Transverse colon (tissue), 4 donors: ENCODE data around the gene ZFTA. TPM values are rescaled to one million over a fixed set of nuclear protein-coding genes. Genes with fewer than 3 reads are reported as not detected.

Source experiments
- DNase-seq: peaks from one replicate; pipeline ENCODE4 v3.0.0-alpha.2; 2019
- H3K27ac ChIP-seq, 4 donors: fragments of 200-600 bp; sonication (generic); 2 replicates each; pipeline ENCODE4 v1.5.1; 2016 to 2018; ENCODE audit warnings: inconsistent platforms in 4 of 4
- H3K27me3 ChIP-seq: fragments of 200-600 bp; sonication (generic); 2 replicates; pipeline ENCODE4 v1.5.1; 2017; ENCODE audit warnings: inconsistent platforms
- H3K36me3 ChIP-seq, 4 donors: fragments of 200-600 bp; sonication (generic); 2 replicates each; pipeline ENCODE4 v1.5.1; 2017 to 2019; ENCODE audit warnings: inconsistent platforms in 4 of 4
- H3K4me1 ChIP-seq, 4 donors: fragments of 200-600 bp; sonication (generic); 2 replicates each; pipeline ENCODE4 v1.5.1; 2017 to 2020; ENCODE audit warnings: inconsistent platforms in 4 of 4
- H3K4me3 ChIP-seq, 4 donors: fragments of 200-600 bp; sonication (generic); 1 replicate in 1 of 4; 2 replicates in 3 of 4; pipeline versions ENCODE4 v1.5.1 to v1.6.1; 2017 to 2019; ENCODE audit warnings: inconsistent platforms in 4 of 4
- H3K9me3 ChIP-seq, 2 donors: fragments of 200-600 bp; sonication (generic); 2 replicates each; pipeline ENCODE4 v1.5.1; 2017 to 2019; ENCODE audit warnings: inconsistent platforms in 2 of 2
- EP300 ChIP-seq: sonication (generic); formaldehyde crosslinking; IDR thresholded peaks from one replicate; pipeline ENCODE4 v1.6.1; 2017; ENCODE audit warnings: antibody characterized with exemption, low read depth
- POLR2A ChIP-seq: fragments of 450-650 bp; IDR thresholded peaks from one replicate; pipeline ENCODE4 v1.6.1; 2016; ENCODE audit warnings: antibody characterized with exemption, mild to moderate bottlenecking, moderate library complexity
- POLR2AphosphoS5 ChIP-seq, 3 donors: sonication (generic); formaldehyde crosslinking; IDR thresholded peaks; one replicate each; pipeline ENCODE4 v1.6.1; 2016; ENCODE audit warnings: antibody characterized with exemption in 3 of 3
- WGBS, 2 donors: methylation state at CpG; one replicate each; pipeline ENCODE4 v1.1.5; 2018; ENCODE audit warnings: low coverage in 1 of 2; 5-methylcytosine and 5-hydroxymethylcytosine counted together
- in situ Hi-C, 4 donors: fragments of 200-750 bp; cut with MboI; loops; one replicate each; pipeline versions ENCODE4 v1.15.0 to v1.15.1; 2017; ENCODE audit warnings: low sequenced_read_pairs in 3 of 4, low pct_ligation_motif_present in 1 of 4, low pct_unique_long_range_greater_than_20kb in 1 of 4
- intact Hi-C: fragments of 100-400 bp; cut with DNase I; formaldehyde crosslinking; loops from one replicate; pipeline ENCODE4 v1.15.1; 2023; ENCODE audit warnings: low total_unique reads
- total RNA-seq, 4 donors: library from RNA; depleted of rRNA; stranded (reverse); fragments of >200 nt; gene quantifications; one replicate each; pipeline ENCODE4 v1.1.0, GENCODE V29; 2016
- TF ChIP-seq, protein P1 (sequence below), 5 experiments: fragments of 200-600 bp in 3 of 5; fragments of 450-650 bp in 2 of 5; sonication (generic) in 3 of 5; IDR thresholded peaks; 1 replicate in 2 of 5; 2 replicates in 3 of 5; pipeline ENCODE4 v1.5.1; 2016 to 2017; ENCODE audit warnings: antibody characterized with exemption in 5 of 5, inconsistent platforms in 3 of 5, mild to moderate bottlenecking in 2 of 5, moderate library complexity in 1 of 5

The ZFTA gene
- total RNA-seq, 4 donors from 2014 or later = 4.6 to 15.7 (median 11.0) TPM

GRCh38 chr11:63795066-63795465 is 26.5 kb upstream of the ZFTA start:
- WGBS, 2 donors = 79% methylated on average over 11 of the region's 11 CpGs; no CpG with 5 or more reads in 1 of the 2 donors
- H3K36me3 ChIP-seq = no peaks in the 10 kb centered on the region
- H3K4me1 ChIP-seq = no peaks in the 10 kb centered on the region
- no peak overlapping the region for H3K27ac ChIP-seq
- no peak for DNase-seq
- H3K9me3 ChIP-seq = peaks cover 11 to 15% of the 10 kb centered on the region in 2 donors
- no peak overlapping the region for H3K4me3 ChIP-seq
- in situ Hi-C loops = no loop called here
- no peak for TF ChIP-seq POLR2AphosphoS5 (IDR thresholded peaks at IDR 0.05)
- TF ChIP-seq POLR2A = no peak
- TF ChIP-seq, protein P1, sequence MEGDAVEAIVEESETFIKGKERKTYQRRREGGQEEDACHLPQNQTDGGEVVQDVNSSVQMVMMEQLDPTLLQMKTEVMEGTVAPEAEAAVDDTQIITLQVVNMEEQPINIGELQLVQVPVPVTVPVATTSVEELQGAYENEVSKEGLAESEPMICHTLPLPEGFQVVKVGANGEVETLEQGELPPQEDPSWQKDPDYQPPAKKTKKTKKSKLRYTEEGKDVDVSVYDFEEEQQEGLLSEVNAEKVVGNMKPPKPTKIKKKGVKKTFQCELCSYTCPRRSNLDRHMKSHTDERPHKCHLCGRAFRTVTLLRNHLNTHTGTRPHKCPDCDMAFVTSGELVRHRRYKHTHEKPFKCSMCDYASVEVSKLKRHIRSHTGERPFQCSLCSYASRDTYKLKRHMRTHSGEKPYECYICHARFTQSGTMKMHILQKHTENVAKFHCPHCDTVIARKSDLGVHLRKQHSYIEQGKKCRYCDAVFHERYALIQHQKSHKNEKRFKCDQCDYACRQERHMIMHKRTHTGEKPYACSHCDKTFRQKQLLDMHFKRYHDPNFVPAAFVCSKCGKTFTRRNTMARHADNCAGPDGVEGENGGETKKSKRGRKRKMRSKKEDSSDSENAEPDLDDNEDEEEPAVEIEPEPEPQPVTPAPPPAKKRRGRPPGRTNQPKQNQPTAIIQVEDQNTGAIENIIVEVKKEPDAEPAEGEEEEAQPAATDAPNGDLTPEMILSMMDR (IDR thresholded peaks at IDR 0.05) = no peak
- no peak for TF ChIP-seq EP300
- intact Hi-C loops = no loop called here
- no peaks in the 10 kb centered on the region for H3K27me3 ChIP-seq

DNA sequence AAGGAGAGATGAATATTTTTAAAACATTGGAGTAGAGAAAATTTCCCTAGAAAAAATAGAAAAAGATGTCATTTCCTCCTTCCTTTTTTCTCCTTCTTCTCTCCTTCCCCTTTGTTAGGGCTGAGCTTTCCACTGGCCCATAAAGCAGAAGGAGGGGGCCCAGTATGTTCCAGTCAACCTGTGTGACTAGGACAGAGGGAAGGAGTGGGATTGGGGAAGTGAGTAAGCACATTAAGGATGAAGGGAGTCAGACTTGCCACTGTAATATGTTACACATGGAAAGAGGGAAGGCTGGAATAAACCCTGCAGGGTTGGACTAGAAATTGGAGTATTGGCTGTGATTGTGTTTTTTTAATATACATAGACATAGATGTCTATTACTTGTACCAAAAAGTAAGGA is 24.6 kb upstream of the ZFTA start:
- H3K27ac ChIP-seq = no peak overlapping the region
- DNase-seq = no peak
- in situ Hi-C loops = no loop called here
- intact Hi-C loops = no loop called here
- TF ChIP-seq POLR2A = no peak
- TF ChIP-seq, protein P1 (IDR thresholded peaks at IDR 0.05) = no peak
- no peak for TF ChIP-seq POLR2AphosphoS5 (IDR thresholded peaks at IDR 0.05)
- TF ChIP-seq EP300 = no peak
- no peak overlapping the region for H3K4me3 ChIP-seq
- no peaks in the 10 kb centered on the region for H3K27me3 ChIP-seq
- H3K9me3 ChIP-seq = peaks cover 11 to 15% of the 10 kb centered on the region in 2 donors
- no peaks in the 10 kb centered on the region for H3K4me1 ChIP-seq
- H3K36me3 ChIP-seq = no peaks in the 10 kb centered on the region

DNA sequence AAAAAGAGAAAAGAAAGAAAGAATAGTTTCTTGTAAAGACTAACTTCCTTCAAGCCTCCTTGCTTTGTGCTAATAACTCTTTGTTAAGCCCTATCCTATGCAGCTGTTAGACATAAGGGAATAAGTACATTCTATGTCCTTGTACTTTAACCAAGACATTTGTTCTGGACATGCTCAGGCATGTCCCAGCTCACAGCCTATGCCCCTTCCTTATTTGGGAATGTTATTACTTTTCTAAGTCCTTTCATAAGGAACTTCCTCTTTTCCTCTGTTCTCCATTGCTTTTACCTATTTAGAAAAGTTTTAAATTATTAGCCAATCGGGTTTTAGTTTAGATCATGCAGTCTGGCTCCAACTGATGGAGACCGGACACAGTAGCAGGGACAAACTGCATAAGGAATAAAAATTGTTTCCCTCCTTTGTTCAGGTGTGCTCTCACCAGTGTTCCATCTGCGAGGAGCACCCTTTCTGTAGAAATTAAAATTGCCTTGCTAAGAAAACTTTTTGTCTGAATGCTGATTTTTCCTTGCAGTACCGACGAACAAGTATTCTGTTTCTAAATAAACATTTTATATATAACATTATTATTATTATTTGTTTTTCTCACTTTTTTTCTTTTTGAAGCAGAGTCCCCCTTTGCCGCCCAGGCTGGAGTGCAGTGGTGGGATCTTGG is 23.1 kb upstream of the ZFTA start:
- H3K27ac ChIP-seq = no peak overlapping the region
- DNase-seq = no peak
- H3K36me3 ChIP-seq = no peaks in the 10 kb centered on the region
- in situ Hi-C loops = no loop called here
- H3K27me3 ChIP-seq = no peaks in the 10 kb centered on the region
- intact Hi-C loops = no loop called here
- no peak overlapping the region for H3K4me3 ChIP-seq
- H3K4me1 ChIP-seq = no peaks in the 10 kb centered on the region
- H3K9me3 ChIP-seq = peaks cover 11 to 15% of the 10 kb centered on the region in 2 donors
- TF ChIP-seq EP300 (no peak), POLR2AphosphoS5 (IDR thresholded peaks at IDR 0.05) (no peak), POLR2A (no peak)
- TF ChIP-seq, protein P1 (IDR thresholded peaks at IDR 0.05) = no peak
- 91 to 93% methylated on average over 6 of the region's 6 CpGs for whole genome bisulfite sequencing, 2 donors

DNA sequence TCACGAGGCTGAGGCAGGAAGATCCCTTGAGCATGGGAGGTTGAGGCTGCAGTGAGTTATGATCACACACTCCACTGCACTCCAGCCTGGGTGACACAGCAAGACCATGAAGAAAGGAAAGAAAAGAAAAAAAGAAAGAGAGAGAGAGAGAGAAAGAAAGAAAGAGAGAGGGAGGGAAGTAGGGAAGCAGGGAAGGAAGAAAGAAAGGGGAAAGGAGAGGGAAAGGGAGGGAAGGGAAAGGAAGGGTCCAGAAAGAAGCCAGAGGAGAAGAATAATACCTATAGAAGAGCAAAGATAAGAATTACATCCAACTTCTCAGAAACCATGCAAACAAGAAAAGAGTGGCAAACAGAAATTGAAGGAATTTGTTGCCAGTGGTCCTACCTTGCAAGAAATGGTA is 17.2 kb upstream of the ZFTA start:
- Histone ChIP-seq H3K4me3 (no peak overlapping the region), H3K4me1 (no peaks in the 10 kb centered on the region), H3K9me3 (no peaks in the 10 kb centered on the region), H3K36me3 (no peaks in the 10 kb centered on the region), H3K27ac (no peak overlapping the region), H3K27me3 (no peaks in the 10 kb centered on the region)
- no peak for DNase-seq
- no peak for TF ChIP-seq EP300
- TF ChIP-seq POLR2A = no peak
- TF ChIP-seq POLR2AphosphoS5 (IDR thresholded peaks at IDR 0.05) = no peak
- TF ChIP-seq, protein P1 (IDR thresholded peaks at IDR 0.05) = no peak
- intact Hi-C loops = no loop called here
- 75 to 78% methylated on average over 1 of the region's 1 CpG for WGBS, 2 donors
- in situ Hi-C loops = no loop called here
